K562 (cell line): Measurements from ENCODE around the gene UBE2C. TPM values are rescaled to one million over a fixed set of nuclear protein-coding genes. Genes with fewer than 3 reads are reported as not detected.

Experiments
- ASH1L ChIP-seq: fragments of 450-650 bp; IDR thresholded peaks from 2 replicates; pipeline ENCODE4 v1.6.1; 2018; ENCODE audit warnings: borderline replicate concordance, mild to moderate bottlenecking, low read depth; ENCODE audit not compliant: partially characterized antibody
- E2F3 ChIP-seq: fragments of 250-450 bp; sonication (Bioruptor Pico); IDR thresholded peaks from 2 replicates; pipeline ENCODE4 v1.4.0; 2020; ENCODE audit warnings: mild to moderate bottlenecking
- ESRRA ChIP-seq: fragments of 450-650 bp; IDR thresholded peaks from 2 replicates; pipeline ENCODE4 v1.6.1; 2014; ENCODE audit warnings: low read depth, mild to moderate bottlenecking, moderate library complexity, borderline replicate concordance
- GATA2 ChIP-seq: sonication (generic); formaldehyde crosslinking; IDR thresholded peaks from 2 replicates; pipeline ENCODE4 v1.4.0; 2020; ENCODE audit warnings: mild to moderate bottlenecking, missing genetic modification reagents
- NFRKB ChIP-seq: fragments of 450-650 bp; IDR thresholded peaks from 2 replicates; pipeline ENCODE4 v1.6.1; 2016; ENCODE audit warnings: low read depth
- NR2C1 ChIP-seq, 2 experiments: fragments of 450-650 bp; IDR thresholded peaks; 2 replicates each; pipeline ENCODE4 v1.6.1; 2017; ENCODE audit warnings: mild to moderate bottlenecking in 2 of 2, antibody characterized with exemption in 1 of 2, inconsistent platforms in 1 of 2, missing compliant biosample characterization in 1 of 2, missing genetic modification characterization in 1 of 2
- POLR2AphosphoS2 ChIP-seq: IDR thresholded peaks from 2 replicates; pipeline ENCODE4 v1.6.1; 2012; ENCODE audit warnings: low read length, improper control_type of control experiment
- RAD21 ChIP-seq, 2 experiments: fragments of 250-450 bp in 1 of 2; fragments of 450-650 bp in 1 of 2; sonication (Bioruptor Pico) in 1 of 2; formaldehyde crosslinking in 1 of 2; IDR thresholded peaks in 1 of 2; conservative IDR thresholded peaks in 1 of 2; 2 replicates each; pipeline versions ENCODE4 v1.4.0 to v1.8.0; 2020 to 2022; ENCODE audit warnings: mild to moderate bottlenecking in 2 of 2, moderate library complexity in 1 of 2
- SIRT6 ChIP-seq: IDR thresholded peaks from one replicate; pipeline ENCODE4 v1.6.1; 2012; ENCODE audit warnings: low read depth, mild to moderate bottlenecking, control low read depth, inconsistent platforms, low read length, moderate library complexity
- TCF3 ChIP-seq: sonication (generic); formaldehyde crosslinking; IDR thresholded peaks from 2 replicates; pipeline ENCODE4 v1.4.0; 2020; ENCODE audit warnings: mild to moderate bottlenecking, missing genetic modification reagents
- TEAD2 ChIP-seq: fragments of 450-650 bp; IDR thresholded peaks from 2 replicates; pipeline ENCODE4 v1.6.1; 2016; ENCODE audit warnings: missing genetic modification characterization, control low read depth, missing compliant biosample characterization
- ZNF140 ChIP-seq: fragments of 250-450 bp; sonication (Bioruptor Pico); IDR thresholded peaks from 2 replicates; pipeline ENCODE4 v1.8.0; 2021; ENCODE audit warnings: moderate library complexity, mild to moderate bottlenecking, inconsistent platforms
- ZNF165 ChIP-seq: fragments of 250-450 bp; sonication (Bioruptor Pico); IDR thresholded peaks from 2 replicates; pipeline ENCODE4 v1.4.0; 2020; ENCODE audit warnings: borderline replicate concordance
- ZNF232 ChIP-seq: sonication (generic); formaldehyde crosslinking; IDR thresholded peaks from 2 replicates; pipeline ENCODE4 v1.8.0; 2022; ENCODE audit warnings: mild to moderate bottlenecking, missing genetic modification reagents
- ZNF24 ChIP-seq: fragments of 450-650 bp; IDR thresholded peaks from 2 replicates; pipeline ENCODE4 v1.6.1; 2016
- ZNF324 ChIP-seq: fragments of 250-450 bp; sonication (Bioruptor Pico); IDR thresholded peaks from 2 replicates; pipeline ENCODE4 v1.4.0; 2020; ENCODE audit warnings: mild to moderate bottlenecking
- ZNF699 ChIP-seq: fragments of 250-450 bp; sonication (Bioruptor Pico); IDR thresholded peaks from 2 replicates; pipeline ENCODE4 v1.8.0; 2021; ENCODE audit warnings: mild to moderate bottlenecking, moderate library complexity; ENCODE audit not compliant: insufficient replicate concordance
- ZNF717 ChIP-seq: fragments of 250-450 bp; sonication (Bioruptor Pico); IDR thresholded peaks from 2 replicates; pipeline ENCODE4 v1.5.0; 2021
- polyA plus RNA-seq, 8 experiments: library from polyadenylated mRNA; depleted of rRNA in 4 of 8; stranded (reverse) in 5 of 8; unstranded in 3 of 8; fragments of >200 nt; fragmentation: Nextera tagmentation in 2 of 8; fragmentation: Illumina TruSeq in 1 of 8; extraction: Ambion mirVana in 2 of 8; extraction: Trizol in 1 of 8; gene quantifications; 2 replicates each; pipeline versions ENCODE4 v1.2.1 to v1.2.3, GENCODE V29; 2011 to 2014; ENCODE audit warnings: inconsistent platforms in 1 of 8, missing spikeins in 1 of 8
- total RNA-seq, 7 experiments: library from RNA; depleted of rRNA in 6 of 7; stranded (reverse); fragments of >200 nt in 6 of 7; fragmentation: Illumina TruSeq in 2 of 7; extraction: Trizol in 2 of 7; gene quantifications; 2 replicates each; pipeline versions ENCODE4 v1.2.1 to v1.2.3, GENCODE V29; 2011 to 2021; ENCODE audit warnings: low replicate concordance in 1 of 7
- TF ChIP-seq, protein P1 (sequence below): fragments of 250-450 bp; sonication (Bioruptor Pico); IDR thresholded peaks from 2 replicates; pipeline ENCODE4 v1.8.0; 2022; ENCODE audit warnings: moderate library complexity, mild to moderate bottlenecking, inconsistent platforms
- TF ChIP-seq, protein P2 (sequence below), 3 experiments: fragments of 200-800 bp in 1 of 3; sonication (Bioruptor generic) in 1 of 3; sonication (generic) in 1 of 3; formaldehyde crosslinking in 1 of 3; IDR thresholded peaks; 2 replicates each; pipeline versions ENCODE4 v1.6.1 to v1.8.0; 2016 to 2022; ENCODE audit warnings: mild to moderate bottlenecking in 2 of 3, missing compliant biosample characterization in 2 of 3, missing genetic modification characterization in 2 of 3, missing genetic modification reagents in 1 of 3
- TF ChIP-seq, protein P3 (sequence below): fragments of 450-650 bp; IDR thresholded peaks from 2 replicates; pipeline ENCODE4 v1.6.1; 2016; ENCODE audit warnings: antibody characterized with exemption
- TF ChIP-seq, protein P4 (sequence below): sonication (generic); formaldehyde crosslinking; IDR thresholded peaks from 2 replicates; pipeline ENCODE4 v1.8.1; 2023; ENCODE audit warnings: mild to moderate bottlenecking, missing genetic modification reagents
- TF ChIP-seq, protein P5 (sequence below): sonication (generic); formaldehyde crosslinking; IDR thresholded peaks from 2 replicates; pipeline ENCODE4 v1.8.1; 2023; ENCODE audit warnings: mild to moderate bottlenecking, missing genetic modification reagents

UBE2C gene
- total and polyA plus RNA-seq, 9 of the 15 experiments (the other 6 are each of a cell fraction or from before 2014, with no cell fraction given), result 0.51 to 1.6 (median 0.69) TPM

DNA sequence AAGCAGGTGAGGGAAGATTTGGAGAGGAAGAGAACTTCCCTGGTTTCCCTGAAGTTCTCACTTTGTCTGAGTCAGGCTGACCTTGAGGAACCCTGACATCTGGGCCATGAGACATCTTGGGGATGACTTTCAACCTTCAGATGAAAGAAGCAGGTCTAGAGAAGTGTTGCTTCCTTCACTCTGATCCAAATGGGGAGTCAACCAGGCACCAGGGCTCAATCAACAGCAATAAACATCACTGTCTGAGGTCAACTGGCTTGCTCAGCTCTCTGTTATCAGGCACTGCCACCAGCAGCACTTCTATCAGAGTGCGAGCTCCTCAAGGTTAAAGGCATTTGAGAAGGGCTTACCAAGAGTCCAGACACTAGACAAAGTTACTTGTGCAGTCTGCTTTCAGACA lies 38.5 kb downstream of the UBE2C start (continued):
- TF ChIP-seq NR2C1 (IDR thresholded peaks at IDR 0.05) (peak; percentile 40; the same call in 1 of the 2 replicates), NR2C1 (tag; IDR thresholded peaks at IDR 0.05) (peak; percentile 73), SIRT6 (no peak), ZNF24 (no peak; the same call in 1 of the 2 replicates), ASH1L (no peak), GATA2 (CRISPR knock-in tag) (peak; percentile 50; the same call in 1 of the 2 replicates), ZNF699 (CRISPR knock-in tag) (no peak), POLR2AphosphoS2 (no peak), TEAD2 (tag) (no peak), ZNF165 (CRISPR knock-in tag) (no peak), TCF3 (CRISPR knock-in tag) (peak; percentile 92), RAD21 (CRISPR knock-in tag; conservative IDR thresholded peaks at IDR 0.05 in 1 of 2, IDR thresholded peaks at IDR 0.05 in 1 of 2) (peak in 1 of 2 experiments; percentile 17; a peak in 1 of 4 replicates), ZNF140 (CRISPR knock-in tag) (no peak), ZNF324 (CRISPR knock-in tag) (no peak), E2F3 (CRISPR knock-in tag) (no peak), ZNF232 (CRISPR knock-in tag) (no peak), ZNF717 (CRISPR knock-in tag) (no peak), ESRRA (peak; percentile 84; the same call in 1 of the 2 replicates), NFRKB (no peak)
- TF ChIP-seq, protein P1, sequence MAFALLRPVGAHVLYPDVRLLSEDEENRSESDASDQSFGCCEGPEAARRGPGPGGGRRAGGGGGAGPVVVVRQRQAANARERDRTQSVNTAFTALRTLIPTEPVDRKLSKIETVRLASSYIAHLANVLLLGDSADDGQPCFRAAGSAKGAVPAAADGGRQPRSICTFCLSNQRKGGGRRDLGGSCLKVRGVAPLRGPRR (CRISPR knock-in tag), result no peak
- TF ChIP-seq, protein P2, sequence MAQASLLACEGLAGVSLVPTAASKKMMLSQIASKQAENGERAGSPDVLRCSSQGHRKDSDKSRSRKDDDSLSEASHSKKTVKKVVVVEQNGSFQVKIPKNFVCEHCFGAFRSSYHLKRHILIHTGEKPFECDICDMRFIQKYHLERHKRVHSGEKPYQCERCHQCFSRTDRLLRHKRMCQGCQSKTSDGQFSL (CRISPR knock-in tag; IDR thresholded peaks at IDR 0.05), result no peak
- TF ChIP-seq, protein P2 (tag; IDR thresholded peaks at IDR 0.05), result no peak
- TF ChIP-seq, protein P3, sequence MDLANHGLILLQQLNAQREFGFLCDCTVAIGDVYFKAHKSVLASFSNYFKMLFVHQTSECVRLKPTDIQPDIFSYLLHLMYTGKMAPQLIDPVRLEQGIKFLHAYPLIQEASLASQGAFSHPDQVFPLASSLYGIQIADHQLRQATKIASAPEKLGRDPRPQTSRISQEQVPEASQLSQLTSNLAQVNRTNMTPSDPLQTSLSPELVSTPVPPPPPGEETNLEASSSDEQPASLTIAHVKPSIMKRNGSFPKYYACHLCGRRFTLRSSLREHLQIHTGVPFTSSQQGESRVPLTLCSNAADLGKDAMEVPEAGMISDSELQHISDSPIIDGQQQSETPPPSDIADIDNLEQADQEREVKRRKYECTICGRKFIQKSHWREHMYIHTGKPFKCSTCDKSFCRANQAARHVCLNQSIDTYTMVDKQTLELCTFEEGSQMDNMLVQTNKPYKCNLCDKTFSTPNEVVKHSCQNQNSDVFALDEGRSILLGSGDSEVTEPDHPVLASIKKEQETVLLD, result peak; percentile 44; the same call in 1 of the 2 replicates
- TF ChIP-seq, protein P4, sequence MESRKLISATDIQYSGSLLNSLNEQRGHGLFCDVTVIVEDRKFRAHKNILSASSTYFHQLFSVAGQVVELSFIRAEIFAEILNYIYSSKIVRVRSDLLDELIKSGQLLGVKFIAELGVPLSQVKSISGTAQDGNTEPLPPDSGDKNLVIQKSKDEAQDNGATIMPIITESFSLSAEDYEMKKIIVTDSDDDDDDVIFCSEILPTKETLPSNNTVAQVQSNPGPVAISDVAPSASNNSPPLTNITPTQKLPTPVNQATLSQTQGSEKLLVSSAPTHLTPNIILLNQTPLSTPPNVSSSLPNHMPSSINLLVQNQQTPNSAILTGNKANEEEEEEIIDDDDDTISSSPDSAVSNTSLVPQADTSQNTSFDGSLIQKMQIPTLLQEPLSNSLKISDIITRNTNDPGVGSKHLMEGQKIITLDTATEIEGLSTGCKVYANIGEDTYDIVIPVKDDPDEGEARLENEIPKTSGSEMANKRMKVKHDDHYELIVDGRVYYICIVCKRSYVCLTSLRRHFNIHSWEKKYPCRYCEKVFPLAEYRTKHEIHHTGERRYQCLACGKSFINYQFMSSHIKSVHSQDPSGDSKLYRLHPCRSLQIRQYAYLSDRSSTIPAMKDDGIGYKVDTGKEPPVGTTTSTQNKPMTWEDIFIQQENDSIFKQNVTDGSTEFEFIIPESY (CRISPR knock-in tag), result no peak
- TF ChIP-seq, protein P5, sequence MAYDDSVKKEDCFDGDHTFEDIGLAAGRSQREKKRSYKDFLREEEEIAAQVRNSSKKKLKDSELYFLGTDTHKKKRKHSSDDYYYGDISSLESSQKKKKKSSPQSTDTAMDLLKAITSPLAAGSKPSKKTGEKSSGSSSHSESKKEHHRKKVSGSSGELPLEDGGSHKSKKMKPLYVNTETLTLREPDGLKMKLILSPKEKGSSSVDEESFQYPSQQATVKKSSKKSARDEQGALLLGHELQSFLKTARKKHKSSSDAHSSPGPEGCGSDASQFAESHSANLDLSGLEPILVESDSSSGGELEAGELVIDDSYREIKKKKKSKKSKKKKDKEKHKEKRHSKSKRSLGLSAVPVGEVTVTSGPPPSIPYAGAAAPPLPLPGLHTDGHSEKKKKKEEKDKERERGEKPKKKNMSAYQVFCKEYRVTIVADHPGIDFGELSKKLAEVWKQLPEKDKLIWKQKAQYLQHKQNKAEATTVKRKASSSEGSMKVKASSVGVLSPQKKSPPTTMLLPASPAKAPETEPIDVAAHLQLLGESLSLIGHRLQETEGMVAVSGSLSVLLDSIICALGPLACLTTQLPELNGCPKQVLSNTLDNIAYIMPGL, result no peak
